ENCODE measurements around the gene UBE2E2.

UBE2E2 gene

GRCh38 chr3:23240171-23240785 lies 37.2 kb downstream of the UBE2E2 start:
- Histone ChIP-seq H3K4me2 (ENCODE audit: low read length) (no peak overlapping the region), H3K27me3 (ENCODE audit: insufficient read depth, low read length) (no peaks in the 10 kb centered on the region), H3F3A (ENCODE audit: insufficient read depth, low read length) (peaks cover 3% of the 10 kb centered on the region; the same call in 1 of the 2 replicates), H3K9me2 (ENCODE audit: low read depth, low read length) (no peaks in the 10 kb centered on the region), H3K9ac (ENCODE audit: low read length) (no peak overlapping the region), H3K79me2 (ENCODE audit: insufficient read depth, low read length) (peaks cover 41% of the 10 kb centered on the region), H3K4me1 (ENCODE audit: insufficient read depth, low read length, severe bottlenecking) (no peaks in the 10 kb centered on the region), H3K4me3 (ENCODE audit: low read depth, low read length, poor library complexity, severe bottlenecking) (no peak overlapping the region), H4K20me1 (ENCODE audit: insufficient read depth, low read length) (no peaks in the 10 kb centered on the region), H3K36me3 (ENCODE audit: insufficient read depth, low read length) (no peaks in the 10 kb centered on the region), H2AFZ (ENCODE audit: low read length) (no peak overlapping the region), H3K9me3 (ENCODE audit: low read length) (no peaks in the 10 kb centered on the region), H3K27ac (ENCODE audit: low read depth, low read length, poor library complexity, severe bottlenecking) (no peak overlapping the region)
- TF ChIP-seq CTCF (IDR thresholded peaks at IDR 0.05; ENCODE audit: low read length): no peak
- no peak for TF ChIP-seq EZH2 (IDR thresholded peaks at IDR 0.05; ENCODE audit: borderline replicate concordance, low read length)

- TF ChIP-seq CTCF (IDR thresholded peaks at IDR 0.05; ENCODE audit: low read length): no peak
- TF ChIP-seq EZH2 (IDR thresholded peaks at IDR 0.05; ENCODE audit: borderline replicate concordance, low read length): no peak
- Histone ChIP-seq H3K4me3 (ENCODE audit: low read depth, low read length, poor library complexity, severe bottlenecking) (no peak overlapping the region), H3K9me3 (ENCODE audit: low read length) (no peaks in the 10 kb centered on the region), H3K9ac (ENCODE audit: low read length) (no peak overlapping the region), H3K36me3 (ENCODE audit: insufficient read depth, low read length) (no peaks in the 10 kb centered on the region), H3F3A (ENCODE audit: insufficient read depth, low read length) (peaks cover 3% of the 10 kb centered on the region; the same call in 1 of the 2 replicates), H3K4me1 (ENCODE audit: insufficient read depth, low read length, severe bottlenecking) (no peaks in the 10 kb centered on the region), H2AFZ (ENCODE audit: low read length) (no peak overlapping the region), H3K79me2 (ENCODE audit: insufficient read depth, low read length) (peaks cover 38% of the 10 kb centered on the region), H3K27me3 (ENCODE audit: insufficient read depth, low read length) (no peaks in the 10 kb centered on the region), H3K4me2 (ENCODE audit: low read length) (no peak overlapping the region), H4K20me1 (ENCODE audit: insufficient read depth, low read length) (no peaks in the 10 kb centered on the region), H3K9me2 (ENCODE audit: low read depth, low read length) (no peaks in the 10 kb centered on the region), H3K27ac (ENCODE audit: low read depth, low read length, poor library complexity, severe bottlenecking) (no peak overlapping the region)
Measured at GRCh38 chr3:23241256-23241655, 38.1 kb downstream of the UBE2E2 start.

- Histone ChIP-seq H3K4me3 (ENCODE audit: low read depth, low read length, poor library complexity, severe bottlenecking) (no peak overlapping the region), H3K79me2 (ENCODE audit: insufficient read depth, low read length) (peaks cover 42% of the 10 kb centered on the region), H3K4me2 (ENCODE audit: low read length) (no peak overlapping the region), H3K9ac (ENCODE audit: low read length) (no peak overlapping the region), H3F3A (ENCODE audit: insufficient read depth, low read length) (peaks cover 3% of the 10 kb centered on the region; the same call in 1 of the 2 replicates), H3K27ac (ENCODE audit: low read depth, low read length, poor library complexity, severe bottlenecking) (no peak overlapping the region), H2AFZ (ENCODE audit: low read length) (no peak overlapping the region), H3K4me1 (ENCODE audit: insufficient read depth, low read length, severe bottlenecking) (no peaks in the 10 kb centered on the region), H3K9me3 (ENCODE audit: low read length) (no peaks in the 10 kb centered on the region), H4K20me1 (ENCODE audit: insufficient read depth, low read length) (no peaks in the 10 kb centered on the region), H3K9me2 (ENCODE audit: low read depth, low read length) (no peaks in the 10 kb centered on the region), H3K27me3 (ENCODE audit: insufficient read depth, low read length) (no peaks in the 10 kb centered on the region), H3K36me3 (ENCODE audit: insufficient read depth, low read length) (no peaks in the 10 kb centered on the region)
- TF ChIP-seq CTCF (IDR thresholded peaks at IDR 0.05; ENCODE audit: low read length) (no peak), EZH2 (IDR thresholded peaks at IDR 0.05; ENCODE audit: borderline replicate concordance, low read length) (no peak)
Measured at GRCh38 chr3:23242106-23242505, 39.0 kb downstream of the UBE2E2 start.
